ENCODE measurements around the gene C2CD4C.
"Not testable (repeated sequence)": the region's sequence is repeated elsewhere in the genome, so short reads cannot be mapped to it uniquely, and the experiment has no call there.

C2CD4C gene

GRCh38 chr19:380618-381219 lies 28.2 kb downstream of the C2CD4C start:
- not testable (repeated sequence) for H3K79me2 ChIP-seq (ENCODE audit: control insufficient read depth, low read length); H3K4me3 ChIP-seq (ENCODE audit: low read length)
- H3K9me3 ChIP-seq (ENCODE audit: control insufficient read depth, insufficient read depth, low read length) = peaks cover 27% of the 10 kb centered on the region

GRCh38 chr19:379796-380195 lies 29.2 kb downstream of the C2CD4C start:
- Histone ChIP-seq H4K20me1 (ENCODE audit: control insufficient read depth, insufficient read depth, low read depth, low read length) (no peaks in the 10 kb centered on the region), H3K79me2 (ENCODE audit: control insufficient read depth, low read length) (no peaks in the 10 kb centered on the region), H3K27me3 (ENCODE audit: control insufficient read depth, low read length) (no peaks in the 10 kb centered on the region), H3K36me3 (ENCODE audit: control insufficient read depth, low read length) (no peaks in the 10 kb centered on the region), H3K27ac (ENCODE audit: low read depth, low read length) (no peak overlapping the region), H3F3A (ENCODE audit: control insufficient read depth, insufficient read depth) (peaks cover 9% of the 10 kb centered on the region), H3K4me2 (ENCODE audit: low read length) (no peak overlapping the region), H3K9me3 (ENCODE audit: control insufficient read depth, insufficient read depth, low read length) (peaks cover 27% of the 10 kb centered on the region), H3K4me3 (ENCODE audit: low read length) (no peak overlapping the region), H3K4me1 (ENCODE audit: control insufficient read depth, low read length) (peaks cover 28% of the 10 kb centered on the region), H3K9me2 (replicated peaks; ENCODE audit: control insufficient read depth, low read length) (no peaks in the 10 kb centered on the region)
- no peak for TF ChIP-seq EZH2phosphoT487 (IDR thresholded peaks at IDR 0.05; ENCODE audit: borderline replicate concordance, low read length)
- TF ChIP-seq CTCF (IDR thresholded peaks at IDR 0.05; ENCODE audit: low read depth, low read length, poor library complexity, severe bottlenecking) = no peak

More at GRCh38 chr19:380618-381219, 28.2 kb downstream of the C2CD4C start:
- not testable (repeated sequence) for H3K4me2 ChIP-seq (ENCODE audit: low read length); H3K27ac ChIP-seq (ENCODE audit: low read depth, low read length); H3K27me3 ChIP-seq (ENCODE audit: control insufficient read depth, low read length); H3F3A ChIP-seq (ENCODE audit: control insufficient read depth, insufficient read depth); H4K20me1 ChIP-seq (ENCODE audit: control insufficient read depth, insufficient read depth, low read depth, low read length); H3K9me2 ChIP-seq (replicated peaks; ENCODE audit: control insufficient read depth, low read length); H3K36me3 ChIP-seq (ENCODE audit: control insufficient read depth, low read length)
- peaks cover 31% of the 10 kb centered on the region for H3K4me1 ChIP-seq (ENCODE audit: control insufficient read depth, low read length)

GRCh38 chr19:378706-379105 lies 30.2 kb downstream of the C2CD4C start:
- TF ChIP-seq CTCF (IDR thresholded peaks at IDR 0.05; ENCODE audit: low read depth, low read length, poor library complexity, severe bottlenecking) (no peak), EZH2phosphoT487 (IDR thresholded peaks at IDR 0.05; ENCODE audit: borderline replicate concordance, low read length) (no peak)
- Histone ChIP-seq H3K4me2 (ENCODE audit: low read length) (no peak overlapping the region), H3K9me3 (ENCODE audit: control insufficient read depth, insufficient read depth, low read length) (peaks cover 18% of the 10 kb centered on the region), H3K79me2 (ENCODE audit: control insufficient read depth, low read length) (no peaks in the 10 kb centered on the region), H3K9me2 (replicated peaks; ENCODE audit: control insufficient read depth, low read length) (no peaks in the 10 kb centered on the region), H3K4me3 (ENCODE audit: low read length) (no peak overlapping the region), H4K20me1 (ENCODE audit: control insufficient read depth, insufficient read depth, low read depth, low read length) (no peaks in the 10 kb centered on the region), H3K27me3 (ENCODE audit: control insufficient read depth, low read length) (no peaks in the 10 kb centered on the region), H3K36me3 (ENCODE audit: control insufficient read depth, low read length) (no peaks in the 10 kb centered on the region), H3K4me1 (ENCODE audit: control insufficient read depth, low read length) (peaks cover 17% of the 10 kb centered on the region), H3F3A (ENCODE audit: control insufficient read depth, insufficient read depth) (peaks cover 9% of the 10 kb centered on the region), H3K27ac (ENCODE audit: low read depth, low read length) (no peak overlapping the region)

GRCh38 chr19:377801-378581 lies 31.0 kb downstream of the C2CD4C start:
- Histone ChIP-seq H3K79me2 (ENCODE audit: control insufficient read depth, low read length) (no peaks in the 10 kb centered on the region), H3K36me3 (ENCODE audit: control insufficient read depth, low read length) (no peaks in the 10 kb centered on the region), H3K4me3 (ENCODE audit: low read length) (no peak overlapping the region), H3K4me2 (ENCODE audit: low read length) (no peak overlapping the region), H3K9me2 (replicated peaks; ENCODE audit: control insufficient read depth, low read length) (no peaks in the 10 kb centered on the region), H4K20me1 (ENCODE audit: control insufficient read depth, insufficient read depth, low read depth, low read length) (no peaks in the 10 kb centered on the region), H3K27me3 (ENCODE audit: control insufficient read depth, low read length) (no peaks in the 10 kb centered on the region), H3K4me1 (ENCODE audit: control insufficient read depth, low read length) (peaks cover 10% of the 10 kb centered on the region), H3F3A (ENCODE audit: control insufficient read depth, insufficient read depth) (peaks cover 8% of the 10 kb centered on the region), H3K27ac (ENCODE audit: low read depth, low read length) (no peak overlapping the region), H3K9me3 (ENCODE audit: control insufficient read depth, insufficient read depth, low read length) (peaks cover 11% of the 10 kb centered on the region)
- TF ChIP-seq CTCF (IDR thresholded peaks at IDR 0.05; ENCODE audit: low read depth, low read length, poor library complexity, severe bottlenecking) (no peak), EZH2phosphoT487 (IDR thresholded peaks at IDR 0.05; ENCODE audit: borderline replicate concordance, low read length) (no peak)
